ENCODE data around the gene RAB40C.

GRCh38 chr16:620700-621525 lies 31.0 kb downstream of the RAB40C start:
- TF ChIP-seq EZH2phosphoT487 (IDR thresholded peaks at IDR 0.05; ENCODE audit: low read depth) (no peak), CTCF (IDR thresholded peaks at IDR 0.05; ENCODE audit: low read depth, low read length) (no peak)
